Dermis blood vessel endothelial cell (primary cell): Measurements from ENCODE around the gene AK4. TPM values are rescaled to one million over a fixed set of nuclear protein-coding genes. Genes with fewer than 3 reads are reported as not detected.

Source experiments
- DNase-seq: peaks from one replicate; pipeline ENCODE4 v3.0.0; 2010
- total RNA-seq: library from RNA; depleted of rRNA; stranded (reverse); fragments of >200 nt; gene quantifications from 2 replicates; pipeline ENCODE4 v1.2.3, GENCODE V29; 2014

Gene AK4
- total RNA-seq, 1 donor from 2014 or later = 21.1 TPM

GRCh38 chr1:65176591-65176990, 28.6 kb downstream of the AK4 start:
- no peak for DNase-seq

DNA sequence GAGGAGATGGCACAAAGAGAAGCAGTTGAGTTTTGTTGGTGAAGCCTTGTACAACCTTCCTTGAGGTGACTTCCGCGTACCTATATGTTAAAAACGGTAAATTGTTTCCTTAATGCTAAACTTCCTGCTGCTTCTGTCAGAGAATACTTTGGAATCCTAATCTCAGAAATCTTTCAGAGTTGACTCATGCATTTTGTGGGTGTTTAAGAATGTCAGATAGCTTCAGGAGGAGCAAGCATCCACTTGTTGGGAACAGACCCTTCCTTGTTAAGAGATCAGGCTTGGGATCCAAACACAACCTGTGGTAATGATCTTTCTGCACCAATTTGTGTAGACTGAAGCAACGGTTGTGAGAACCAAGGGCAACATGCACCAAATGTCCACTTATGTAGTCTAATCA, 29.5 kb downstream of the AK4 start:
- no peak for DNase-seq

DNA sequence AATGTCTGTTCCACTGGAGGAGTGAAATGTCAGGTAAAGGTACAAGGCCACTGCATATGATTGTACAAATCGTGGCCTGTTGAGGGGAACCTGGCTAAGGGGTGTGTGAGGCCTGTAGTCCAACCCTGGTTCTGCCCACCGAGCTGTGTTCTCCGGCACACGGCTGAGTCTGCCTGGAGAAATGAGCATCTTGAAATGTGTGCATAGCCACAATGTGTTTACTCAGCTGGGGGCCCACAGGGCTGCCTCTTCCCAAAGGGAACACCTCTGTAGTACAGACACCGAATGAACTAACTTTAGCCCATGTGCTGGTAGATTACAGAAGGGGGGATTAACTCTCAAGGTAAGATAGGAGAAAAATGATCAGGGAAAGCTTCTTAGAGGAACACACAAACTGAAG, 30.2 kb downstream of the AK4 start:
- DNase-seq = no peak

- no peak for DNase-seq
Observed at GRCh38 chr1:65179148-65179547, 31.1 kb downstream of the AK4 start.

GRCh38 chr1:65180977-65181376, 33.0 kb downstream of the AK4 start:
- DNase-seq = no peak

DNA sequence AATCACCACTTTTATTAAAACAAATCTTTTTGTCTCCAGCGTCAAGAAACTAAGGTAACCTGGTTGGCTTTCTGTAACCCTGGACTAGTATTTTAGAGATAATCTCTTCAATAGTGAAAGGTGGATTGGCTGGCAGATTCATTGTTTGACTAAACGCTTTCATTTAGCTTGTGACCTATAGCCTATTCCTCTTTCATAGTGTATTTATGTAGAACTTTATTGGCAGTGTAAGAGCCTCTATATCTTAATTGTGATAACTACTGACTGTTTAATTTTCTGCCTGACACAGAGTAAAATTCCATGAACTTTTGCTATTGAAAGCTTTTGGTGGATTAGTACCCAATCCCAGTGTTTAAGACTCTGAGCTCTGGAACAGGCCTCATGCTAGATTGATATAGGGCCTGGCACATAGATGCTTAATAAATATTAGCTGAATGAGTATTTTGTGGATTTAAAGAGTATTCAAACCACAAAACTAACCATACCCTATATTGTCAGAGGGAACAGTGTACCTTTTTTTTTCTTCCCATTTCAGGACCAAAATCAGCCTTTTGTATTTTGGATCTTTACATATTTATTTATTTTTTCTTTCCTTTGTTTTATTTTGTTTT, 34.8 kb downstream of the AK4 start:
- no peak for DNase-seq

- DNase-seq = no peak
Observed at GRCh38 chr1:65189576-65190115, 41.6 kb downstream of the AK4 start.

DNA sequence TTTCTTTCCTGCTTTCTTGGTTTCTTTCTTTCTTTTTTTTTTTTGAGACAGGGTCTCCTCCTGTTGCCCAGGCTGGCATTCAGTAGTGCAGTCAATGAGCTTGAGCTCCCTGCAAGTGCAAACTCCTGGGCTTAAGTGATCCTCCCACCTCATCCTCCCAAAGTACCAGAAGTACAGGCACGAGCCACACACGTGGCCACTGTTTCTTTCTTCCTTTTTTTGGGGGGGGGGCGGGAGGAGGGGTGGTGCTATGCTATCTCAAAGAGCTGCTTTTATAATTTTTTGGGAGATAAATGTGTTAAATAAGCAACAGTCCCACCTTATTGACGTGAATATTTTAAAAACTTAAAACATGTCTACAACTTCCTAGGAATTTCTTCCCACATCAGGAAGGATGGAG, 42.2 kb downstream of the AK4 start:
- no peak for DNase-seq

- no peak for DNase-seq
Observed at GRCh38 chr1:65193129-65193695, 45.2 kb downstream of the AK4 start.

GRCh38 chr1:65195495-65196417, 47.8 kb downstream of the AK4 start:
- no peak for DNase-seq

DNA sequence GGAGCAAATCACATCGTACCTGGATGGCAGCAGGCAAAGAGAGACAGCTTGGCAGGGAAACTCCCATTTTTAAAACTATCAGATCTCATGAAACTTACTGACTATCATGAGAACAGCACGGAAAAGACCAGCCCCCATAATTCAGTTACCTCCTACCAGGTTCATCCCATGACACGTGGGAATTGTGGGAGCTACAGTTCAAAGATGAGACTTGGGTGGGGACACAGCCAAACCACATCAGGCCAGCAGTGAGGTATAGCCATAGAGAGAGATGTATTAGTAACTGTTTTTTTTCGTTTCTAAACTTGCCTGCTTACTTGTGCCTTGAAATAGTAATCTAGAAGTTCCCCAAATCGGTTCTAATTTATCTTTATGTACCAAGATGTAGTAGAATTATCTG, 48.9 kb downstream of the AK4 start:
- no peak for DNase-seq

DNA sequence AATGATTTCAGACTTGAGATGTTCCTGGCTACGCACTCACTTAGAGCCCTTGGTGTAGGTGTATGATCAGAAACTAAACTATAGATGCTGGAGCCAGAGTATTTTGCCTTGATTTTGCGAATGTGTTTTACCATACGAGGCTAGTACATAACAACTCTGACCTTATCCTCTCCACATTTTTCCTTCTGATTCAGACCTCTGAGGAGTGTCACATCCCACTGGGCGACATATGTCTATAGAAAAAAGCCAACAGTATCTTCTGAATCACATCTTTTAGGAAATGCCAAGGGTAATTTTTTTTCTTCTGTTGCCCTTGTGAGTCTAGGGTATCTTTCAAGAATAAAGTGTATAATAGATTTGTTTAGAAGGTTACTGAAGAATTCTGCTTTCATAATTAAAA, 49.6 kb downstream of the AK4 start:
- DNase-seq = no peak

GRCh38 chr1:65198096-65198495, 50.1 kb downstream of the AK4 start:
- DNase-seq = no peak

- DNase-seq = no peak
Observed at GRCh38 chr1:65200411-65200810, 52.4 kb downstream of the AK4 start.

DNA sequence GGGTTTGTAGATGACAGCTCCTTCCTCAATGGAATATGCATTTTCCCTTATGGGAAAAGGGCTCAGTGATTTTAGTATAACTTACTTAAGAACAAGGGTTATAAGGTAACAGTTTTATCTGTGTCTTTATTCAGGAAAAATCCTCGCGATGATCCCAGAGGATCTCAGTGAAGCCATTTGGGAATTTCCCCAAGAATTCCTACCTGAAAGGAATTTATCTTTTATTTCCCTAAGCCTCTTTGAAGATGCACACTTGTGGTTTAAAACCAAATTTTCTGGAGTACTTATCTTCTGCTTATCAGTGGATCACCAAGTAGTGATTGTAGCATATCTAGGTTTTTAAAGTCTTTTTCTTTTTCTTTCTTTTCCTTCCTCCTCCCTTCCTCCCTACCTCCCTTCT, 58.8 kb downstream of the AK4 start:
- DNase-seq = no peak

GRCh38 chr1:65207317-65207716, 59.3 kb downstream of the AK4 start:
- no peak for DNase-seq

- no peak for DNase-seq
Observed at GRCh38 chr1:65208563-65208973, 60.6 kb downstream of the AK4 start.

DNA sequence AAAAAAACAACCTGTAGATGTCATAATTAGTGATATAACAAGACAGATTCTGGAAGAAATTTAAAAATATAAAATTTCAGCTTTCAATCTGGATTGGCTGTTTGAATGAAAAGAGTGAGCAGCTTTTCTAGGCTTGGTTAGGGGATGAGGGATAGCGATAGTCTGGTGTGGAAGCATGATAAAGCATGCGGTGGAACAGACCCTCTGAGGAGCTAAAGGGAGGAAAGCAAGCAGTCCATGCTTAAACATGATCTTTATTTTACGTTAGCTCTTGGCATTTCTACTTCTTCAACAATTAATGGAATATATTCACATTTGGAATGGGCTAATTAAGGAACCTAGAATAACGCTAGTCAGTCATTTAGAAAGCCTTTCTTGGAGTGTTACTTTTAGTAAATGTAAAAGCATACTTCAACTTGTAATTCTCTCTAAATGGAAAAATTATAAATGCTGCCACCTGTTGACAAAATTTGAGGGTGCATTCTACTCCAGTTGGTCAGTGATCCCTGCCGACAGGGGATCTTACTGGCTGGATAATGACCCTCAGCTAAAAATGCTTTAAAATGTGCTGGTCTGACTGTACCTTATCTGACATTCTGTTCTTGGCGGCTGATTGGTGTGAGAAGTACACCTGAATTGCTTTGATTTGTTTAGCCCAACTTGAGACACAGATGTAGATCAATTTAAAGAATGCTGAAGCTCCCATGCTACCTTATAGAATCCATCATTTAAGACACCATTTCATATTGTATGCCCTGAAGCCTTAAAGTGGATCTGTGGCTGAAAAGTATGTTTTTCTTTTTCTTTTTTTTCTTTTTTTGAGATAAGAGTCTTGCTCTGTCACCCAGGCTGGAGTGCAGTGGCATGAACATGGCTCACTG, 61.2 kb downstream of the AK4 start:
- peak; percentile 70 for DNase-seq

GRCh38 chr1:65210325-65210724, 62.3 kb downstream of the AK4 start:
- no peak for DNase-seq

- no peak for DNase-seq
Observed at GRCh38 chr1:65211331-65211730, 63.3 kb downstream of the AK4 start.

DNA sequence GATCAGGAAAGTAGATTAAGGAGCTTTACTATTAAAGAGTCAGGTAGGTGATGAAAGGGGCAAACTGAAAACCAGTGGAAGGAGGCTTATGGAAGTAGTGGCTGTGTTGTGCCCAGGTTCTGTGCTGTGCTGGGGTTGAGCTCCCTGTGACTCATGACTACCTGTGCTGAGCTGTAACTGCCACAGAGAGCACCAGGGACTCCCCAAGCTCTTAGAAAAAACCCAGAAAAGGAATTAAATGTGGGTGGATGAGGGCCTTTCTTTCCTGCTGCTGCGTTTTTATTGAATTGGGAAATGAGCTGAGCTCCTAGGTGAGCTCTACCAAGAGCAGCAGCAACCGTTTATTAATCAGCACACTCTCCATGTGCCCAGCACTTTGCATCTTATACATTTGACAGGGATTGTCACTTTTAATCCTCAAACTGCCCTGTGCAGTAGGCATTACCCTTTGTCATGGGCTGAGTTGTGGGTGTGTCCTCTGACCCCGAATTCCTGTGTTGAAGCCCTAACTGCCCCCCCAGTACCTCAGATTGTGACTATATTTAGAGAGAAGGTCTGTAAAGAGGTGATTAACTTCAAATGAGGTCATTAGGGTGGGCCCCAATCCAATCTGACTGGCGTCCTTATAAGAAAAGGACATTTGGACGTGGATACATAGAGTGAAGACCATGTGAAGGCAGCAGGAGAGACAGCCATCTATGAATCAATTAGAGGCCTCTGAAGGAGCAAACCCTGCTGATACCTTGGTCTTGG, 65.4 kb downstream of the AK4 start:
- no peak for DNase-seq
